NT2/D1 (cell line): ENCODE data around the gene SH3BP1.

Source experiments
- DNase-seq: peaks from one replicate; pipeline ENCODE4 v3.0.0-alpha.2; 2011; ENCODE audit warnings: low read depth, low spot score
- H3K27me3 ChIP-seq: 2 replicates; pipeline ENCODE4 v1.6.0; 2011; ENCODE audit warnings: mild to moderate bottlenecking; ENCODE audit not compliant: insufficient read length, insufficient read depth
- H3K36me3 ChIP-seq: 2 replicates; pipeline ENCODE4 v1.6.1; 2011; ENCODE audit warnings: mild to moderate bottlenecking, low read length, mixed read lengths; ENCODE audit not compliant: insufficient read depth, insufficient read length
- H3K4me1 ChIP-seq: 2 replicates; pipeline ENCODE4 v1.5.1; 2011; ENCODE audit not compliant: insufficient read depth, insufficient read length
- H3K4me3 ChIP-seq: 2 replicates; pipeline ENCODE4 v1.5.1; 2011; ENCODE audit warnings: low read depth; ENCODE audit not compliant: insufficient read length
- H3K9ac ChIP-seq: 2 replicates; pipeline ENCODE4 v1.6.0; 2011; ENCODE audit warnings: low read depth; ENCODE audit not compliant: insufficient read length
- H3K9me3 ChIP-seq: 2 replicates; pipeline ENCODE4 v1.5.1; 2011; ENCODE audit warnings: mild to moderate bottlenecking, low read length; ENCODE audit not compliant: insufficient read depth
- SUZ12 ChIP-seq: IDR thresholded peaks from 2 replicates; pipeline ENCODE4 v1.6.1; 2011; ENCODE audit not compliant: insufficient read length, insufficient read depth; ENCODE audit errors: extremely low read depth
- YY1 ChIP-seq: IDR thresholded peaks from 2 replicates; pipeline ENCODE4 v1.6.1; 2011; ENCODE audit not compliant: insufficient read length, insufficient read depth
- ZNF274 ChIP-seq: IDR thresholded peaks from 2 replicates; pipeline ENCODE4 v1.6.1; 2011; ENCODE audit warnings: mild to moderate bottlenecking, low read depth, low read length

SH3BP1 gene

GRCh38 chr22:37621352-37621860 lies 18.1 kb upstream of the SH3BP1 start:
- Histone ChIP-seq H3K27me3 (no peaks in the 10 kb centered on the region), H3K9ac (no peak overlapping the region), H3K36me3 (peaks cover 73% of the 10 kb centered on the region), H3K9me3 (no peaks in the 10 kb centered on the region), H3K4me3 (no peak overlapping the region), H3K4me1 (peaks cover 11% of the 10 kb centered on the region)
- TF ChIP-seq SUZ12, result no peak
- TF ChIP-seq ZNF274, result no peak
- TF ChIP-seq YY1, result no peak
- no peak for DNase-seq

- peak overlapping the region; percentile 32 for H3K9ac ChIP-seq
- DNase-seq, result no peak
- H3K27me3 ChIP-seq, result no peaks in the 10 kb centered on the region
- H3K9me3 ChIP-seq, result no peaks in the 10 kb centered on the region
- TF ChIP-seq ZNF274, result no peak
- TF ChIP-seq SUZ12, result no peak
- no peak for TF ChIP-seq YY1
- peaks cover 63% of the 10 kb centered on the region for H3K36me3 ChIP-seq
- H3K4me3 ChIP-seq, result no peak overlapping the region
- peaks cover 11% of the 10 kb centered on the region for H3K4me1 ChIP-seq
Measured at GRCh38 chr22:37623075-37624016, 16.1 kb upstream of the SH3BP1 start.

- Histone ChIP-seq H3K4me1 (peaks cover 11% of the 10 kb centered on the region), H3K9me3 (no peaks in the 10 kb centered on the region), H3K27me3 (no peaks in the 10 kb centered on the region), H3K36me3 (peaks cover 62% of the 10 kb centered on the region), H3K4me3 (no peak overlapping the region), H3K9ac (peak overlapping the region; percentile 32)
- no peak for DNase-seq
- TF ChIP-seq SUZ12 (no peak), YY1 (no peak), ZNF274 (no peak)
Measured at GRCh38 chr22:37624017-37624365, 15.5 kb upstream of the SH3BP1 start.

- TF ChIP-seq YY1 (no peak), SUZ12 (no peak), ZNF274 (no peak)
- peaks cover 11% of the 10 kb centered on the region for H3K4me1 ChIP-seq
- no peaks in the 10 kb centered on the region for H3K27me3 ChIP-seq
- no peaks in the 10 kb centered on the region for H3K9me3 ChIP-seq
- no peak overlapping the region for H3K4me3 ChIP-seq
- H3K36me3 ChIP-seq, result peaks cover 65% of the 10 kb centered on the region
- no peak overlapping the region for H3K9ac ChIP-seq
- DNase-seq, result no peak
Measured at GRCh38 chr22:37624876-37625275, 14.6 kb upstream of the SH3BP1 start.

- H3K4me1 ChIP-seq, result peaks cover 11% of the 10 kb centered on the region
- no peak for DNase-seq
- H3K27me3 ChIP-seq, result no peaks in the 10 kb centered on the region
- TF ChIP-seq ZNF274 (no peak), SUZ12 (no peak), YY1 (no peak)
- H3K4me3 ChIP-seq, result no peak overlapping the region
- H3K9ac ChIP-seq, result peak overlapping the region; percentile 21
- no peaks in the 10 kb centered on the region for H3K9me3 ChIP-seq
- H3K36me3 ChIP-seq, result peaks cover 62% of the 10 kb centered on the region
Measured at GRCh38 chr22:37625737-37626136, 13.7 kb upstream of the SH3BP1 start.

GRCh38 chr22:37626144-37626543 lies 13.3 kb upstream of the SH3BP1 start:
- DNase-seq, result no peak
- peaks cover 11% of the 10 kb centered on the region for H3K4me1 ChIP-seq
- H3K9ac ChIP-seq, result peak overlapping the region; percentile 21

GRCh38 chr22:37626556-37627075 lies 12.9 kb upstream of the SH3BP1 start:
- Histone ChIP-seq H3K36me3 (peaks cover 60% of the 10 kb centered on the region), H3K9me3 (no peaks in the 10 kb centered on the region), H3K9ac (no peak overlapping the region), H3K27me3 (no peaks in the 10 kb centered on the region), H3K4me3 (no peak overlapping the region), H3K4me1 (peaks cover 11% of the 10 kb centered on the region)
- TF ChIP-seq YY1, result no peak
- TF ChIP-seq SUZ12, result no peak
- no peak for TF ChIP-seq ZNF274
- DNase-seq, result no peak

More at GRCh38 chr22:37626144-37626543, 13.3 kb upstream of the SH3BP1 start:
- Histone ChIP-seq H3K36me3 (peaks cover 61% of the 10 kb centered on the region), H3K9me3 (no peaks in the 10 kb centered on the region), H3K4me3 (no peak overlapping the region), H3K27me3 (no peaks in the 10 kb centered on the region)
- TF ChIP-seq SUZ12 (no peak), YY1 (no peak)
